GM12801 (cell line): Measurements from ENCODE around the gene GSG1L.

Experiments
- CTCF ChIP-seq: IDR thresholded peaks from one replicate; pipeline ENCODE4 v1.5.1; 2011; ENCODE audit warnings: control low read depth; ENCODE audit not compliant: insufficient read length; ENCODE audit errors: extremely low read depth

Gene GSG1L

GRCh38 chr16:27759301-27759871 is 304.1 kb downstream of the GSG1L start:
- TF ChIP-seq CTCF, result no peak

- no peak for TF ChIP-seq CTCF
Measured at GRCh38 chr16:27758544-27758943, 305.0 kb downstream of the GSG1L start.

- TF ChIP-seq CTCF, result no peak
Measured at GRCh38 chr16:27756206-27756970, 307.1 kb downstream of the GSG1L start.

GRCh38 chr16:27754788-27755690 is 308.5 kb downstream of the GSG1L start:
- TF ChIP-seq CTCF, result no peak

- TF ChIP-seq CTCF, result no peak
Measured at GRCh38 chr16:27753563-27753962, 310.0 kb downstream of the GSG1L start.

- no peak for TF ChIP-seq CTCF
Measured at GRCh38 chr16:27752241-27752640, 311.3 kb downstream of the GSG1L start.

- TF ChIP-seq CTCF, result no peak
Measured at GRCh38 chr16:27751676-27752075, 311.8 kb downstream of the GSG1L start.
